Measurements from ENCODE around the gene CISD3.

Gene CISD3

GRCh38 chr17:38766341-38766740 lies 36.2 kb downstream of the CISD3 start:
- FAIRE-seq (no peak), DNase-seq (ENCODE audit: insufficient read length, low spot score) (no peak)

GRCh38 chr17:38768417-38768816 lies 38.3 kb downstream of the CISD3 start:
- FAIRE-seq (no peak), DNase-seq (ENCODE audit: insufficient read length, low spot score) (no peak)

GRCh38 chr17:38773258-38773657 lies 43.1 kb downstream of the CISD3 start:
- FAIRE-seq, result no peak
- no peak for DNase-seq (ENCODE audit: insufficient read length, low spot score)

GRCh38 chr17:38777641-38778250 lies 47.6 kb downstream of the CISD3 start:
- FAIRE-seq, result no peak

GRCh38 chr17:38779965-38780752 lies 50.0 kb downstream of the CISD3 start:
- FAIRE-seq (no peak), DNase-seq (ENCODE audit: insufficient read length, low spot score) (no peak)

More at GRCh38 chr17:38777641-38778250, 47.6 kb downstream of the CISD3 start:
- no peak for DNase-seq (ENCODE audit: insufficient read length, low spot score)

- DNase-seq (ENCODE audit: insufficient read length, low spot score), result no peak
- FAIRE-seq, result no peak
These were observed 53.1 kb downstream of the CISD3 start for GRCh38 chr17:38783227-38783626.
